ENCODE measurements around the gene THAP4. TPM values are rescaled to one million over a fixed set of nuclear protein-coding genes. Genes with fewer than 3 reads are reported as not detected.

Gene THAP4
- total RNA-seq, 1 donor from 2014 or later = 40.9 TPM

DNA sequence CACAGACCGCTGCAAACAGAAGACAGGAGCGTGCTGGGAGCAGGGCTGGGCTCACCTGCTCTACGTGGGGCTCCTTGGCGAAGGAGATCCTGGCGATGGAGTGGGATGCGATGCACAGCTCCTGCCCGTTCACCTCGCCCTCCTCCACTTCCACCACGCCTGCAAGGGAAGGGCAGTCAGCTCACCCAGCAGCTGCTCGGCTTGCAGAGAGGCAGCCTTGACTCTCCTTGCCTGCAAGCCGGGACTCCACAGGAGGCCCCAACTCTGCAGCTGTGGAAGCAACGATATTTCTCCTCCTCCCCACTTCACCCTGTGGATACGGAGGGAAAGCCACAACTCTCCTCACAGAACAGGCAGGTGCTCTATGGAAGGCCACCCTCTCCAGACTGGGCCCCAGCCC lies 35.1 kb downstream of the THAP4 start:
- peaks cover 17% of the 10 kb centered on the region for H3K36me3 Mint-ChIP-seq (ENCODE audit: low read depth)
- peaks cover 15% of the 10 kb centered on the region for H3K4me1 Mint-ChIP-seq (ENCODE audit: low read depth)
- no peak overlapping the region for H3K4me3 Mint-ChIP-seq (ENCODE audit: unreplicated experiment)
- no peak for TF ChIP-seq CTCF (IDR thresholded peaks at IDR 0.05)
- H3K9me3 Mint-ChIP-seq (ENCODE audit: low read depth) = no peaks in the 10 kb centered on the region
- H3K27me3 Mint-ChIP-seq (ENCODE audit: low read depth) = no peaks in the 10 kb centered on the region
- no peak for DNase-seq (ENCODE audit: low spot score)
- no peak overlapping the region for H3K27ac Mint-ChIP-seq (ENCODE audit: unreplicated experiment)

DNA sequence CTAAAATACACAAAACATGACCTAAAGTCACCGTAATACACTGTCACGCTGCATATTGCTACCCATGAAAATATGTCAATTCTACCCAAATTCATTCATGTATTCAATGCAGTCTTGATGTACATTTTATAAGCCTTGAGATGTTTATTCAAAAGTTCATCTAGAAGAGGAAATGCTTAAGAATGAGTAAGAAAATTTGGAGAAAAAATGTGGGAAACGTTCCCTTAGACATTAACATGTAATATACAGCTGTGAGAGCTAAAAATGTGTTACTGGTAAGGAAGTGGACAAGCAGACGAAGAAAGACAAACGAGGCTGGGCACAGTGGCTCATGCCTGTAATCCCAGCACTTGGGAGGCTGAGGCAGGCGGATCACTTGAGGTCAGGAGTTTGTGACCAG lies 37.3 kb downstream of the THAP4 start:
- Mint-ChIP-seq H3K4me3 (ENCODE audit: unreplicated experiment) (no peak overlapping the region), H3K27ac (ENCODE audit: unreplicated experiment) (peak overlapping the region; percentile 42), H3K27me3 (ENCODE audit: low read depth) (no peaks in the 10 kb centered on the region), H3K36me3 (ENCODE audit: low read depth) (peaks cover 16% of the 10 kb centered on the region), H3K9me3 (ENCODE audit: low read depth) (no peaks in the 10 kb centered on the region), H3K4me1 (ENCODE audit: low read depth) (peaks cover 15% of the 10 kb centered on the region)
- DNase-seq (ENCODE audit: low spot score) = peak; percentile 17
- TF ChIP-seq CTCF (IDR thresholded peaks at IDR 0.05) = no peak

- Mint-ChIP-seq H3K4me3 (ENCODE audit: unreplicated experiment) (no peak overlapping the region), H3K27ac (ENCODE audit: unreplicated experiment) (no peak overlapping the region), H3K36me3 (ENCODE audit: low read depth) (peaks cover 18% of the 10 kb centered on the region), H3K4me1 (ENCODE audit: low read depth) (peaks cover 15% of the 10 kb centered on the region), H3K9me3 (ENCODE audit: low read depth) (no peaks in the 10 kb centered on the region), H3K27me3 (ENCODE audit: low read depth) (no peaks in the 10 kb centered on the region)
- TF ChIP-seq CTCF (IDR thresholded peaks at IDR 0.05) = peak; percentile 64
- DNase-seq (ENCODE audit: low spot score) = no peak
These were observed 38.5 kb downstream of the THAP4 start for GRCh38 chr2:241598487-241598886.

GRCh38 chr2:241598061-241598460 lies 38.9 kb downstream of the THAP4 start:
- no peak overlapping the region for H3K27ac Mint-ChIP-seq (ENCODE audit: unreplicated experiment)
- no peak for TF ChIP-seq CTCF (IDR thresholded peaks at IDR 0.05)
- no peaks in the 10 kb centered on the region for H3K27me3 Mint-ChIP-seq (ENCODE audit: low read depth)
- H3K4me3 Mint-ChIP-seq (ENCODE audit: unreplicated experiment) = no peak overlapping the region
- H3K36me3 Mint-ChIP-seq (ENCODE audit: low read depth) = peaks cover 16% of the 10 kb centered on the region
- H3K9me3 Mint-ChIP-seq (ENCODE audit: low read depth) = no peaks in the 10 kb centered on the region
- H3K4me1 Mint-ChIP-seq (ENCODE audit: low read depth) = peaks cover 15% of the 10 kb centered on the region
- no peak for DNase-seq (ENCODE audit: low spot score)

DNA sequence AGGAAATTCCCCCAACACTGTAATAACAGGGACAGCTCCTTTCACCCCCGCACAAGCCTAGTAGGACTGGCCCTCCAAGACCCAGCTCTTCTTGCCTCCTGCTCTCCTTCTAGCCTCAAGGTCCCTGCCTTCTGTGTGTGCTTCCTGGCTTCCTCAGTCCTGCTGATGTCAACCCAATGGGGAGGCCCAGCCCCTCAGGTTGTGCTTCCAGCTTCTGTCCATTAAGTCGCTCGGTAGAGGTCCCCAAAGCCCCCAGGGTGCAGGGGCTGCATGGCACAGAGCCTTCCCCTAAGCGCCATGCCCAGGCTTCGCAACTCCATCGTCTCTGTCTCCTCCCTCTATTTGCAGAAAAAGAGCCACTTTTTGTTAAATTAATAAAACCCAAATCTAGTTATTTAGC lies 39.4 kb downstream of the THAP4 start:
- peak; percentile 52 for DNase-seq (ENCODE audit: low spot score)
- no peak overlapping the region for H3K4me3 Mint-ChIP-seq (ENCODE audit: unreplicated experiment)

More for the DNA sequence above, 39.4 kb downstream of the THAP4 start:
- Mint-ChIP-seq H3K9me3 (ENCODE audit: low read depth) (no peaks in the 10 kb centered on the region), H3K36me3 (ENCODE audit: low read depth) (peaks cover 16% of the 10 kb centered on the region), H3K27me3 (ENCODE audit: low read depth) (no peaks in the 10 kb centered on the region), H3K4me1 (ENCODE audit: low read depth) (peaks cover 15% of the 10 kb centered on the region), H3K27ac (ENCODE audit: unreplicated experiment) (no peak overlapping the region)
- no peak for TF ChIP-seq CTCF (IDR thresholded peaks at IDR 0.05)
